Activated T-helper 1 cell treated with anti-CD3 and anti-CD28 coated beads, Interleukin-2, amount 50 U/mL, for 16 hours (primary cell): ENCODE results near the gene CCPG1.
A peak's percentile ranks its signal among the peaks of the same experiment; 100 is the strongest.
"Not testable (repeated sequence)": the region's sequence is repeated elsewhere in the genome, so short reads cannot be mapped to it uniquely, and the experiment has no call there.

Experiments
- DNase-seq, 2 donors: peaks; one replicate each; pipeline ENCODE4 v3.0.0-alpha.2; 2020; ENCODE audit warnings: low read depth in 1 of 2, low spot score in 1 of 2

The CCPG1 gene, protein sequence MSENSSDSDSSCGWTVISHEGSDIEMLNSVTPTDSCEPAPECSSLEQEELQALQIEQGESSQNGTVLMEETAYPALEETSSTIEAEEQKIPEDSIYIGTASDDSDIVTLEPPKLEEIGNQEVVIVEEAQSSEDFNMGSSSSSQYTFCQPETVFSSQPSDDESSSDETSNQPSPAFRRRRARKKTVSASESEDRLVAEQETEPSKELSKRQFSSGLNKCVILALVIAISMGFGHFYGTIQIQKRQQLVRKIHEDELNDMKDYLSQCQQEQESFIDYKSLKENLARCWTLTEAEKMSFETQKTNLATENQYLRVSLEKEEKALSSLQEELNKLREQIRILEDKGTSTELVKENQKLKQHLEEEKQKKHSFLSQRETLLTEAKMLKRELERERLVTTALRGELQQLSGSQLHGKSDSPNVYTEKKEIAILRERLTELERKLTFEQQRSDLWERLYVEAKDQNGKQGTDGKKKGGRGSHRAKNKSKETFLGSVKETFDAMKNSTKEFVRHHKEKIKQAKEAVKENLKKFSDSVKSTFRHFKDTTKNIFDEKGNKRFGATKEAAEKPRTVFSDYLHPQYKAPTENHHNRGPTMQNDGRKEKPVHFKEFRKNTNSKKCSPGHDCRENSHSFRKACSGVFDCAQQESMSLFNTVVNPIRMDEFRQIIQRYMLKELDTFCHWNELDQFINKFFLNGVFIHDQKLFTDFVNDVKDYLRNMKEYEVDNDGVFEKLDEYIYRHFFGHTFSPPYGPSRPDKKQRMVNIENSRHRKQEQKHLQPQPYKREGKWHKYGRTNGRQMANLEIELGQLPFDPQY

DNA sequence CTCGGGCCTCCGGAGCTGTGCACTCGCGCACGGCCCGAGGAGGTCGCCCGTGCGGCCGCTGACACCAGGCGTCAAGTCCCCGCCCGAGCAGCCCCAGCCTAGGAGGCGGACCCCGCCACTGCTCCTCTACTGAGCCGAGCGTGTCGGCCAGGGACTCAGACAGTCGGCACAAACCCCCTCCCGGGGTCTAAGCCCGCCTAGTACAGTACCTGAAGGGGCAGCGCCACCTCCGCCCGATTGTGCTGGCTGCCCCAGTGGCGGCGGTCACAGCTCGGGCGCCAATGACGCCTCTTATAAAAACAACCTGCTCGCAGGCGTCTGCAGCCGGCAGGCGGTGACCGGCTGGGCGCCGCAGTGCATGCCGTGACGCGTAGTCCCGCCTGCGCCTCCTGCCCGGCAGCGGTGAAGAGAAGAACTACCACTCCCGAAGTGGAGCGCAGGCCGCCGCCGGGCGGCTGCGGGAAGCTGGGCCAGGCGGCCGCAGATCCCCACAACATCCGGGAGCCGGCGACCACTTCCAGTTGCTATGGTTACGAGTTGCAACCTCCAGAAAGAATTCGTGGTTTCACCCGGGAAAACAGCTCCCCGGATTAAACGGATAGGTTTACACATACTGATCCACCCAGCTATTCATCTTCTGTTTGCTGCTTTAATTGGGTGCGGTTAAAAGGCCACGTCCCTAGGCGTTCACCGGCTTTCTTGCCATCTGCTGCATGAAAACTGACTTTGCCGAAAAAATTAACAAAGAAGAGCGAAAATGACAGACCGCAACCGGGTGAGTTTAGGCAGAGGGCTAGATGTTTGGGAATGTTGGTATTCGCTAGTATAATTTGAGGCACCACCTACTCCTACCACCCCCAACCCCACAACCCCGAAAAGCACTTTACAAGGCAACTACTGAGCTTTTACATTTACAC, at the start of gene CCPG1, which contains the start of gene PIERCE2:
Gene CCPG1, minus strand, starts transcription at position 348 of the 917 bp plus-strand sequence. CDS start 18,935 bp downstream, outside the sequence.
Gene PIERCE2, plus strand, starts transcription at position 484 of the 917 bp plus-strand sequence. Its CDS starts 274 bp downstream, at position 758.
- DNase-seq: peak; percentile 70 to 83

DNA sequence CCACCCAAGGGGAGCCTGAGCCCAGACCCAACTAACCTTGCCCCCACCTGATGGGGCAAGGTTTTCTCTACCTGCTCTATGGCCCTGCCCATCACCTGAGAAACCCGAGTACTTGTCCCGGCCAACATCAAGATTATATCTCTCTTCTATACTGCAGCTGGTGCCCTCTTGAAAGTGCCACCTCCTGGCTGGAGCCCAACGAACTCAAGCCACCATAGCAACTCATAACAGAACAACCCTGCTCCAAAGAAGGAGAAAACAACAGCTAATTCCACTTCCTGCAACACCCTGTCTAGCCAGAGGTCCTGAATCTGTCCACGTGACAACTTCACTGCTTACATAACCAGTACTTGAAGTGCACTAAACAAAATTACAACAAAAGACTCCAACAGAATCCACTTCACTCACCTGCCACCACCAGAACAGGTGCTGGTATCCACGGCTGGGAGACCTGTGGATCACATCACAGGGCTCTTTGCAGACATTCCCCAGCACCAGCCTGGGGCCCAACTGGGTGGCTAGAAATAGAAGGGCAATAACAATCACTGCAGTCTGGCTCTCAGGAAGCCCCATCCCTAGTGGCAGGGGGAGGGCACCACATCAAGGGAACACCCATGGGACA, 49.4 kb upstream of the CCPG1 start:
- no peak for DNase-seq

DNA sequence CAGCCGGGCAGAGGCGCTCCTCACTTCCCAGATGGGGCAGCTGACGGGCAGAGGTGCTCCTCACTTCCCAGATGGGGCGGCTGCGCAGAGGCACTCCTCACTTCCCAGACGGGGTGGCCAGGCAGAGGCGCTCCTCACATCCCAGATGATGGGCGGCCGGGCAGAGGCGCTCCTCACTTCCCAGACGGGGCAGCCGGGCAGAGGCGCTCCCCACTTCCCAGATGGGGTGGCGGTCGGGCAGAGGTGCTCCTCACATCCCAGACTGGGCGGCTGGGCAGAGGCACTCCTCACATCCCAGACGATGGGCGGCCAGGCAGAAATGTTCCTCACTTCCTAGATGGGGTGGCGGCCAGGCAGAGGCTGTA, 38.9 kb upstream of the CCPG1 start:
- not testable (repeated sequence) for DNase-seq

DNA sequence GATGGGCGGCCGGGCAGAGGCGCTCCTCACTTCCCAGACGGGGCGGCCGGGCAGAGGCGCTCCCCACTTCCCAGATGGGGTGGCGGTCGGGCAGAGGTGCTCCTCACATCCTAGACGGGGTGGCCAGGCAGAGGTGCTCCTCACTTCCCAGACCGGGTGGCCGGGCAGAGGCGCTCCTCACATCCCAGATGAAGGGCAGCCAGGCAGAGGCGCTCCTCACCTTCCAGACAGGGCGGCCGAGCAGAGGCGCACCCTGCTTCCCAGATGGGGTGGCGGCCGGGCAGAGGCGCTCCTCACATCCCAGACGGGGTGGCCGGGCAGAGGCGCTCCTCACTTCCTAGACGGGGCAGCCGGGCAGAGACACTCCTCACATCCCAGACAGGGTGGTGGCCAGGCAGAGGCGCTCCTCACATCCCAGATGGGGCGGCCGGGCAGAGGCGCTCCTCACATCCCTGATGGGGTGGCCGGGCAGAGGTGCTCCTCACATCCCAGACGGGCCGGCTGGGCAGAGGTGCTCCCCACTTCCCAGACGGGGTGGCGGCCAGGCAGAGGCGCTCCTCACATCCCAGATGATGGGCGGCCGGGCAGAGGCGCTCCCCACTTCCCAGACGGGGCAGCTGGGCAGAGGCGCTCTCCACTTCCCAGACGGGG, 38.3 kb upstream of the CCPG1 start:
- not testable (repeated sequence) for DNase-seq

DNA sequence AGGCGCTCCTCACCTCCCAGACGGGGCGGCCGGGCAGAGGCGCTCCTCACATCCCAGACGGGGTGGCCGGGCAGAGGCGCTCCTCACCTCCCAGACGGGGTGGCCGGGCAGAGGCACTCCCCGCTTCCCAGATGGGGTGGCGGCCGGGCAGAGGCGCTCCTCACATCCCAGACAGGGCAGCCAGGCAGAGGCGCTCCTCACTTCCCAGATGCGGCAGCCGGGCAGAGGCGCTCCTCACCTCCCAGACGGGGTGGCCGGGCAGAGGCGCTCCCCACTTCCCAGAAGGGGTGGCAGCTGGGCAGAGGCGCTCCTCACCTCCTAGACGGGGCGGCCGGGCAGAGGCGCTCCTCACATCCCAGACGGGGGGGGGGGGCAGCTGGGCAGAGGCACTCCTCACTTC, 37.8 kb upstream of the CCPG1 start:
- DNase-seq: not testable (repeated sequence)

DNA sequence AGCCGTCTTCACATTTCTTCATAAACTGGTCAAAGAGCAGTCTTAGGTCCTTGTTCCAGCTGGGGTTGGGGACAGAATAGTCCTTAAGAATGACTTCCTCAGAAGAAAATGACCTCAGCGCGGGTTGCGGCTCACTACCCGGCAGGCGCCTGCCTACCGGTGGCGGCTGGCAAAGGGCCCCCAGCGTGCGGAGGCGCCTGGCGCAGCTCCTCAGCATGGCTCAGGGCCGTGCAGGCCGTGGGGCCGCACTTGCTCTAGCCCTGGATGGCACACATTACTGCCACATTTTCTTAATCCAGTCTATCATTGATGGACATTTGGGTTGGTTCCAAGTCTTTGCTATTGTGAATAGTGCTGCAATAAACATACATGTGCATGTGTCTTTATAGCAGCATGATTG, 35.0 kb upstream of the CCPG1 start:
- not testable (repeated sequence) for DNase-seq

DNA sequence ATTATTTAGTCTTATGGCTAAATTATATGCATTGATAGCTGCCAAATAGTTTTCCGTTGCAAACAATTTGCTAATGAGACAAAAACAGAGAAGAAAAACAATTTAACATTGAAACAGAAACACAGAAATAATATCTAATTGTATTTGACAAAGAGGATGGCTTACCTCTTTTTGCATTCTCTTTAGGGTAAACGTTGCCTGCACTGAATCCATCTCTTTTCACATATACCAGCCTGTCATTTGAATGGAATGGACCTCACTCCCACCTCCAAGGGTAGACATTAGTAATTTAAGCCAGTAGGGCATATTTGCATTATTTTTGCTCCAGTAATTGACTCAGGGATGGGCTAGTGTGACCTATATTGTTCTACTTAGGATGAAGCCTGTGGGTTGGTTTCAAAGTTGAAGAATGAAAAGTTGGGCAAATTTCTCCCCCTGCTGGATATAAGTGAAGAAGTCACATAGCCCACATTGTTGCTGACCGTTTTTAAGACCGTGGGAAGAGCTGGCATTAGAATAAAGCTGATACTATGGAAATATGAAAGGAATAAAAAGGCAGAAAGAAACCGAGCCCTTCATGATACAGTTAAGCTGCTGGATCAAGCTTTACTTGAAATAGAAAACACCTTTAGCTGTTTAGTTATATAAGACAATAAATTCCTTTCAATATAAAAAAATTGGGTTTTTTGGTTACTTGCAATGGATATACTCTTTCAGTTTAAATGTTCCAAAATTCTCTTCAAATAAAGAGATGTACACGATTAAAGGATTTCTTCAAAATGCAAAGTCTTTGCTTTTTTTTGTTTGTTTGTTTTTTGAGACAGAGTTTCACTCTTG, 27.0 kb upstream of the CCPG1 start:
- DNase-seq: no peak

DNA sequence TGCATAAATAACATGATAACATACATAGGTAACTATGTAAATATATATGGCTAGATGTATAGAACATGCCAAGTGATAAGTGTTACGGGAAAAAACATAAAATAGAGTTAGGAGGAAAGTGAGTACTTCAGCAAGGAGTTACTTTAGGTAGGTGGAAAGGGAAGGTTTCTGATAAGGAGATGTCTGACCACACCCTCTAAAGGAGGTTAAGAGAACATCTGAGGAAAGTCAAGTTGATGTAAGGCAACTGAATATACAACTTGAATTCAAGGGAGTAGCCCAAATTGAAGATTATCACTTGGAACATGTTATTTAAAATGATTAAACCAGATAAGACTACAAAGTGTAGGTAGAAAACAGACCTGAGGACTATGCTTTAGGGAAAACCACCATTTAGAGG, 13.9 kb upstream of the CCPG1 start:
- no peak for DNase-seq

DNA sequence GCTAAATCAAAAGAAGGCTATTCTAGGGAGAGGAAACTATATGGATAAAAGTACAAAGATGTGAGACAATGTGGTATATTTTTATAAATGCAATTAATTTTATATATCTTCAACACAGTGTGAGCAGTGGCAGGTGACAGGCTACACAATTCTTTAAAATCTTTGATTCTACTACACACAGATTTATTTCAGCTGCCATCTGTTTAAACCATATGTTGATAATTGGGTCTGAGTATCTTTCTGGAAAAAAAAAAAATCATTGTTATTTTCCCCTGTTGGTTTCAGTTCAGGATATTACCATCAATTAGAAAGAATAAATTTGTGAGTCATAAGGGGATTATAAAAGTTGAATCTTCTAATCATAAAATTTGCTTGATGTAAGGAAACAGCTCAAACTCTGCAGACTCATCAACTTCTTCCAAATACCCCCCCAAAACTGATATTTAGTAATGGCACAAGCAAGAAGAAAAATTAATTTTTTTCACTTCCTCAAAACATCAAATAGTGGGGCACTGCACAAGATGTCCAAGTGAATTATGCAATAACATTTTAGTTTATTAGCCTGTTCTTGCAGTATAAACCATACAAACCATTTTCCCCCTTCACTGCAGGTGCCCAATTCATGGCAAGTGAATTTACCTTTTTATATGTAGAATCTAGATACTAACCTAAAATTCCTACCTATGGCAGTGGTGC, 12.2 kb upstream of the CCPG1 start:
- no peak for DNase-seq

DNA sequence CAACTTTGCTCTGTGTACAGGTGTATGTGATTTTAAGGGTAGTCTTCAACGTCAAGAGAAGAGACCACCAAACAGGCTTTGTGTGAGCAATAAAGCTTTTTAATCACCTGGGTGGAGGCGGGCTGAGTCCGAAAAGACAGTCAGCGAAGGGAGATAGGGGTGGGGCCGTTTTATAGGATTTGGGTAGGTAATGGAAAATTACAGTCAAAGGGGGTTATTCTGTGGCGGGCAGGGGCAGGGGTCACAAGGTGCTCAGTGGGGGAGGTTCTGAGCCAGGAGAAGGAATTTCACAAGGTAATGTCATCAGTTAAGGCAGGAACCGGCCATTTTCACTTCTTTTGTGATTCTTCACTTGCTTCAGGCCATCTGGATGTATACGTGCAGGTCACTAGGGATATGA, 9.5 kb upstream of the CCPG1 start:
- not testable (repeated sequence) for DNase-seq

DNA sequence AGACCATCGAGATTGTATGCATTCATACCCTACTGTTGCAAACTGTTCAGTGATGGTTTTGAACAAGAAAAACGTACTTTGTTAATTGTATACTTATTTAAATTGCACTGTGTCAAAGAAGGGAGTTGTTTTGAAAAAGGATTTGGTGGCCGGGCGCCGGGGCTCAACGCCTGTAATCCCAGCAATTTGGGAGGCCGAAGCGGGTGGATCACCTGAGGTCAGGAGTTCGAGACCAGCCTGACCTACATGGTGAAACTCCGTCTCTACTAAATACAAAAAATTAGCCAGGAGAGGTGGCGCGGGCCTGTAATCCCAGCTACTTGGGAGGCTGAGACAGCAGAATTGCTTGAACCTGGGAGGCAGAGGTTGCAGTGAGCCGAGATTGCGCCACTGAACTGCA, 817 bp upstream of the CCPG1 start:
- DNase-seq: not testable (repeated sequence)

DNA sequence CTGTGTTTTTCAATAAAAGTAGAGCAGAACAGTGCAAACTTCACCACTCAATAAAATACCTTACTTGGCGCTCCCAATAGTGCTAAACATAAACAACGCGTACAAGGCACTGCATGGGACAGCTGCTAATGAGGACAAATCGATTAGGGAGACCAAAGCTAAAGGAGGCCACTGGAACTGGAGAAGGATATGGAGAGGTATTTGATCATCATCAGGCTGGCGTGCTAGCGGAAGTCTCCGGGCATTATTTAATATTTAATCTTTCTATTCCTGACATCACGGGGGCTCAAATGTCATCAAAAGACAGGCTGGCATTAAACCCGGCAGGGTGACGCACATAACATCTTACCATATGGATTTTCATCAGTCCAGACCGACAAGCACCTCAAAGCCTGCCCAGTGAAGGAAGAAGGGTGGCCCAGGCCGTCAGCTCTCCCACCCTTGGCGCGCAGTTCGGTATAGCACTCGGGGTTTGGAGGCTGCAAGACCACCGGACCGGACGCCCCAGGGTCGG, 604 bp downstream of the CCPG1 start:
- DNase-seq: no peak

DNA sequence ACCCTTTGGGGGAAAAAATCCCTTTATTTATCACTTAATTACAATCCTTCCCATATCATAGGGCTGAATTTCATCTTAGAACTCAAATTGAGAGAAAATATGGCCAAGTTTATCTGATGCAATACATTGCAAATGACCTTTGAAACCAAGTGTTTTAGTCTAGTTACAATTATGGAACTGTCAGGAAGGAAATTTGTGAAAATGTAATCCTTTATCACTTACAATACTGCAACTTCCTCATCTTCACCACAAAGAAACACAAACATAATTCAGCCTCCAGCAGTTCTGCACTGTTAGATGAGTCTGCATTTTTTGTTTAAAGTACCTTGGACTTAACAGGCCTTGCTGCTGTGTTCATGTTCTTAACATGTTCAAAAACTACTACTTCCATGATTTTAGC, 4.6 kb downstream of the CCPG1 start:
- no peak for DNase-seq

DNA sequence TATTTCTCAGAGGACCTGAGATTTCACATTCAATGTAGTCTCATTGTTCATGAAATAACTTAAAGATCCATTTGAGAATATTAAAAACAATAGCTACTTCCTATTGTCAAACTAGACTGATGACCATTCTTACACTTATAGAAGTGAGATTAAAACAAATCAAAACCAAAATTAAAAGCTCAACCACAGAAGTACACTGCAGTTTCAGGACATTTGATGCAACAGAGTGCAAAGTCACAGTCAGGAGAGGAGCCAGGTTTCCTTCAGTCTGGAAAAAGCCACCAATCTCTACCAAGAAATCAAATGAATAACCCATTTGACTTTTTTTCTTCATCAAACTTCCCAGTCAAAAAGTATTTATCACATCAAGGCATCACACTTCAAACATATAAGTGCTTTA, 5.5 kb downstream of the CCPG1 start:
- no peak for DNase-seq

DNA sequence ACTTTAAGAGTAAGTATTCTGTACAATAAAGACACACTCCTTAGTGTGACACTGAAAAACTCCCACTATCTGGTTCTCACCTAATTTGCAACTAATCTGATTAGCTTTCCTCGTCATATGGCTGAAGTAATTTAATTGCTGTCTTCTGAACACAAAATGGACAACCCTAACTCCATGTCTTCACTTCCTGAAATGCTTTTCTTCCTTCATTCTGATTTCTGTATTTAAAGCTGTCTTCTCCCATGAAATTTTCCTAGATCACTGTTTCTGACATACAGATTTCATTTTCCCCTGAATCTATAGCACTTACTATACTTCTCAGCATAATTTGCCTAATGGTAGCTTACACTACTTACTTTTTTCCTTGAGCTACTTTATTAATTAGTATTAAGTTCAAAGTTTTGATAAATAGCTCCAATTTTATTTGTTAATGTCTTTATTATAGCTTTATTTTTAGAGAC, 6.3 kb downstream of the CCPG1 start:
- no peak for DNase-seq

DNA sequence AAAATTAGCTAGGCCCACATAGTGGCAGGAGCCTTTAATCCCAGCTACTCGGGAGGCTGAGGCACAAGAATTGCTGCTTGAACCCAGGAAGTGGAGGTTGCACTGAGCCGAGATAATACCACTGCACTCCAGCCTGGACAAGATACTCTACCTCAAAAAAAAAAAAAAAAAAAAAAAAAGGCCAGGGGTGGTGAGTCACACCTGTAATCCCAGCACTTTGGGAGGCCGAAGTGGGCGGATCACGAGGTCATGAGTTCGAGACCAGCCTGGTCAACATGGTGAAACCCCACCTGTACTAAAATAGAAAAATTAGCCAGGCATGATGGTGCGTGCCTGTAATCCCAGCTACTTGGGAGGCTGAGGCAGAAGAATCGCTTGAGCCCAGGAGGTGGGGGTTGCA, 8.1 kb downstream of the CCPG1 start:
- not testable (repeated sequence) for DNase-seq

DNA sequence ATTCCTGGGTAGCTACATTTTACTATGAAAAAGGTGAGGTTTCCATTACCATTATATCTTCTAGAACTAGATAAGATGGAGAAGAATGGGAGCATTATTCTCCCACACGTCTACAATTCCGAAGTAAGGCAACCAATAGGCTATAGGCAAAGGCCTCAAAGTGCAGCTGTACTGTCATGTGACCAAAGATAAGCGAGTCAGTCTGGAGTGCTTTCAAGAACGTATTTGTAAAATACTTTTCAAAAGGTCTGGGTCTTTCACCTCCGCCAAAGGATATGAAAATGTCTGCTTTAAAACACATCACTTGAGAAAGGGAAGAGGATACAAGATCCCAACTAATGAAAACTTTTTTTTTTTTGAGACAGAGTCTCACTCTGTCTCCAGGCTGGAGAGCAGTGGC, 9.9 kb downstream of the CCPG1 start:
- no peak for DNase-seq

DNA sequence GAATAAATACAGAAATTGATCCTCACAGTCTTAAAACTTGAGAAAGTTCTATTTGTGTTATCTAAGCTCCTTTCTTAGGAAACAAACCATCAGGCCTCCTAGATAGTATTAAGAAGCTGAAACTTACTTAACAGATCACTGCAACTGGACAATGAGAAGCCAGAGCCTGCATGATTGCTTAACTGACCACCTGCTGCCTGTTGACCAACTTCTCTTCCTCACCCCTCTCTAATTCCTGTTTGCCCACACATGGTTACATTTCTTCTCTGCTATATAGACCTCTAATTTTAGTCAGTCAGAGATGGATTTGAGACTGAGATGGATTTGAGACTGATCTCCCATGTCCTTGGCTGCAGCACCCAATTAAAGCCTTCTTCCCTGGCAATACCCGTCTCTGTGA, 13.5 kb downstream of the CCPG1 start:
- no peak for DNase-seq

DNA sequence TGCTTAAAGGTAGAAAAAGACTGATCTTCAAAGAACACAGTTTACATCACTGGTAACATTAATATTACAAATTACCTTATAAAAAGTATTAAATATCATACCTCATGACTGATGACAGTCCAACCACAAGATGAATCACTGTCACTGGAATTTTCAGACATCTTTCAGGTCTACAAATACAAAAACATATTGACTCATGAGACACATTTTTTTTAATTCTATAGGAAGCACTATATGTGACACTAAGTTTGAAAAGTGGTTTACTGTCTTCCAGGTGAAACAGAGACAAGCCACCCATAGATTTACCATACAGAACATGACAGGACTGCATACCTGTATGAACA, 18.9 kb downstream of the CCPG1 start:
- DNase-seq: no peak
